HepG2 (cell line): Measurements from ENCODE around the gene CYP27A1. TPM values are rescaled to one million over a fixed set of nuclear protein-coding genes. Genes with fewer than 3 reads are reported as not detected.

Experiments used
- ATAC-seq: fragments of 200-7000 bp; cut with Tn5 transposase; 3 replicates; pipeline ENCODE4 v1.9.1; 2020; ENCODE audit warnings: mild to moderate bottlenecking, moderate library complexity
- BruUV-seq: library from RNA; stranded (reverse); fragments of 400-500 nt; replicated peaks from 2 replicates; lab custom pipeline; 2021; lab: Mats Ljungman, UMichigan
- CTCF ChIA-PET: fragments of 300-600 bp; formaldehyde crosslinking; extraction: SDS; loops from one replicate; lab custom pipeline; 2021; ENCODE audit warnings: low total read pairs, inconsistent platforms, low intra/inter-chr PET ratio; lab: Yijun Ruan, JAX
- POLR2A ChIA-PET: fragments of 350-600 bp; sonication (Branson Sonifier 250); formaldehyde crosslinking; loops from one replicate; lab custom pipeline; 2020; ENCODE audit warnings: antibody characterized with exemption, inconsistent platforms; lab: Yijun Ruan, JAX
- DNase-seq: peaks from one replicate; pipeline ENCODE4 v3.0.0-alpha.2; 2015; ENCODE audit warnings: low spot score
- FAIRE-seq: peaks from 3 replicates; lab custom pipeline; 2011; peaks lifted over from hg19 to GRCh38; lab: Jason Lieb, UNC
- H2AFZ ChIP-seq: one replicate; pipeline ENCODE4 v1.6.1; 2011; ENCODE audit warnings: low read length, inconsistent platforms
- H3K27ac ChIP-seq: fragments of 300-600 bp; 3 replicates; pipeline ENCODE4 v1.8.0; 2011; ENCODE audit warnings: mixed run types, mild to moderate bottlenecking, mixed read lengths, low read length, inconsistent platforms; ENCODE audit not compliant: insufficient read depth; ENCODE audit errors: extremely low read length
- H3K27me3 ChIP-seq, 2 experiments: fragments of 200-600 bp in 1 of 2; 2 replicates in 1 of 2; 3 replicates in 1 of 2; pipeline versions ENCODE4 v1.6.0 to v1.8.0; 2011; ENCODE audit warnings: low read length in 2 of 2, mild to moderate bottlenecking in 2 of 2, moderate library complexity in 2 of 2, inconsistent platforms in 1 of 2; ENCODE audit not compliant: insufficient read depth in 2 of 2, control insufficient read depth in 1 of 2
- H3K36me3 ChIP-seq, 2 experiments: fragments of 200-600 bp in 1 of 2; replicated peaks in 1 of 2; 2 replicates in 1 of 2; 3 replicates in 1 of 2; pipeline versions ENCODE4 v1.5.1 to v1.8.0; 2011; ENCODE audit warnings: low read length in 2 of 2, inconsistent platforms in 1 of 2; ENCODE audit not compliant: insufficient read depth in 2 of 2, control insufficient read depth in 1 of 2
- H3K4me1 ChIP-seq: 2 replicates; pipeline ENCODE4 v1.5.1; 2012; ENCODE audit warnings: low read length, inconsistent platforms; ENCODE audit not compliant: insufficient read depth
- H3K4me2 ChIP-seq: 2 replicates; pipeline ENCODE4 v1.6.0; 2011; ENCODE audit warnings: low read depth, low read length, inconsistent platforms
- H3K4me3 ChIP-seq, 3 experiments: fragments of 200-600 bp in 1 of 3; sonication (generic), shearing (Covaris generic) in 1 of 3; replicated peaks in 1 of 3; 2 replicates each; pipeline ENCODE4 v1.5.1; 2011 to 2016; ENCODE audit warnings: low read length in 3 of 3, inconsistent platforms in 2 of 3, low read depth in 2 of 3, mild to moderate bottlenecking in 2 of 3, control low read depth in 1 of 3, mixed read lengths in 1 of 3; ENCODE audit not compliant: insufficient read depth in 1 of 3
- H3K79me2 ChIP-seq: one replicate; pipeline ENCODE4 v1.6.1; 2011; ENCODE audit warnings: low read length, inconsistent platforms; ENCODE audit not compliant: insufficient read depth
- H3K9ac ChIP-seq: 2 replicates; pipeline ENCODE4 v1.6.0; 2011; ENCODE audit warnings: mild to moderate bottlenecking, low read depth, low read length, inconsistent platforms; ENCODE audit not compliant: insufficient read depth
- H3K9me3 ChIP-seq: 2 replicates; pipeline ENCODE4 v1.5.1; 2012; ENCODE audit warnings: mild to moderate bottlenecking, low read length
- H4K20me1 ChIP-seq: 2 replicates; pipeline ENCODE4 v1.6.0; 2011; ENCODE audit warnings: inconsistent platforms, mild to moderate bottlenecking, low read length, moderate library complexity; ENCODE audit not compliant: insufficient read depth
- CEBPZ ChIP-seq: IDR thresholded peaks from 2 replicates; pipeline ENCODE4 v1.6.1; 2012; ENCODE audit warnings: low read length, improper control_type of control experiment
- KDM3A ChIP-seq: IDR thresholded peaks from 2 replicates; pipeline ENCODE4 v1.6.1; 2018; ENCODE audit warnings: low read depth, missing compliant biosample characterization
- LCORL ChIP-seq, 2 experiments: fragments of 450-650 bp in 1 of 2; sonication (generic) in 1 of 2; formaldehyde crosslinking in 1 of 2; IDR thresholded peaks; 2 replicates each; pipeline versions ENCODE4 v1.5.0 to v1.6.1; 2017 to 2020; ENCODE audit warnings: antibody characterized with exemption in 1 of 2, missing genetic modification reagents in 1 of 2
- MXD1 ChIP-seq: sonication (generic); formaldehyde crosslinking; IDR thresholded peaks from 2 replicates; pipeline ENCODE4 v1.4.0; 2020; ENCODE audit warnings: mild to moderate bottlenecking, missing genetic modification reagents
- TSC22D2 ChIP-seq: sonication (generic); formaldehyde crosslinking; IDR thresholded peaks from 2 replicates; pipeline ENCODE4 v1.5.1; 2020; ENCODE audit warnings: missing genetic modification reagents, mild to moderate bottlenecking, borderline replicate concordance
- ZNF556 ChIP-seq: sonication (generic); formaldehyde crosslinking; IDR thresholded peaks from 2 replicates; pipeline ENCODE4 v1.4.0; 2020; ENCODE audit warnings: mild to moderate bottlenecking, missing genetic modification reagents, borderline replicate concordance
- ZSCAN30 ChIP-seq: sonication (generic); formaldehyde crosslinking; IDR thresholded peaks from 2 replicates; pipeline ENCODE4 v1.5.0; 2020; ENCODE audit warnings: mild to moderate bottlenecking, missing genetic modification reagents
- WGBS: methylation state at CpG from one replicate; pipeline ENCODE4 v1.1.6; 2017; ENCODE audit warnings: low lambda C conversion rate; 5-methylcytosine and 5-hydroxymethylcytosine counted together
- in situ Hi-C: cut with HindIII; loops from 2 replicates; pipeline ENCODE4 v1.10.0; 2017; ENCODE audit warnings: low pct_unique_long_range_greater_than_20kb; ENCODE audit not compliant: extremely low pct_ligation_motif_present
- intact Hi-C: fragments of 100-400 bp; cut with micrococcal nuclease; formaldehyde crosslinking; loops from one replicate; pipeline ENCODE4 v1.10.0; 2022; ENCODE audit not compliant: unreplicated experiment
- polyA plus RNA-seq, 8 experiments: library from polyadenylated mRNA; depleted of rRNA in 3 of 8; stranded (reverse) in 7 of 8; unstranded in 1 of 8; fragments of >200 nt; fragmentation: Illumina TruSeq in 4 of 8; extraction: Trizol in 4 of 8; gene quantifications; 2 replicates each; pipeline versions ENCODE4 v1.2.1 to v1.2.3, GENCODE V29; 2011 to 2016; ENCODE audit warnings: low read depth in 4 of 8, missing spikeins in 1 of 8, mixed read lengths in 1 of 8; ENCODE audit not compliant: insufficient read depth in 1 of 8
- total RNA-seq, 5 experiments: library from RNA; depleted of rRNA; stranded (reverse); fragments of >200 nt; fragmentation: Illumina TruSeq; extraction: Trizol; gene quantifications; 2 replicates each; pipeline ENCODE4 v1.2.3, GENCODE V29; 2016; ENCODE audit warnings: low read depth in 1 of 5

CYP27A1 gene
- total and polyA plus RNA-seq, 2 of the 13 experiments (the other 11 are each of a cell fraction or from before 2014, with no cell fraction given) = 157 to 266 TPM

GRCh38 chr2:218745559-218746469 lies 36.1 kb upstream of the CYP27A1 start:
- Histone ChIP-seq H3K4me2 (peak overlapping the region; percentile 41), H3K27ac (peak overlapping the region; percentile 95), H4K20me1 (no peaks in the 10 kb centered on the region), H3K9me3 (no peaks in the 10 kb centered on the region), H2AFZ (no peak overlapping the region), H3K27me3 (no peaks in the 10 kb centered on the region), H3K36me3 (peaks cover 26 to 63% of the 10 kb centered on the region in 2 experiments), H3K4me3 (peak overlapping the region in 1 of 3 experiments; percentile 12; a peak in 2 of 6 replicates), H3K79me2 (peaks cover 21% of the 10 kb centered on the region), H3K4me1 (peaks cover 67% of the 10 kb centered on the region), H3K9ac (peak overlapping the region; percentile 66)
- WGBS = 41% methylated on average over 10 of the region's 10 CpGs
- CTCF ChIA-PET = interaction anchor here (1.9 kb wide), 1 partner anchor 19 kb away, joined by 5 read pairs; no protein-coding TSS in a partner anchor
- intact Hi-C loops (loop anchor here (1.0 kb wide), 3 partner anchors 9 to 36 kb away; partner anchors contain the start of gene CYP27A1), in situ Hi-C loops (loop anchor here (25.0 kb wide), 1 partner anchor 91 kb away; the partner anchor contains the start of gene PRKAG3)
- POLR2A ChIA-PET = interaction anchor here (0.7 to 4.6 kb wide), 13 partner anchors 9 to 87 kb away, joined by 3 to 139 read pairs (median 4); partner anchors contain the start of genes BCS1L, CYP27A1, TTLL4 and ZNF142
- FAIRE-seq (peak; percentile 89), DNase-seq (peak; percentile 99), ATAC-seq (peak; percentile 98)
- no TSS peak for BruUV-seq
- TF ChIP-seq ZSCAN30 (CRISPR knock-in tag) (no peak), TSC22D2 (no peak), CEBPZ (no peak), MXD1 (no peak), ZNF556 (no peak; the same call in 1 of the 2 replicates), KDM3A (CRISPR knock-in tag) (no peak), LCORL (IDR thresholded peaks at IDR 0.05) (peak; percentile 3; the same call in 1 of the 2 replicates), LCORL (CRISPR knock-in tag; IDR thresholded peaks at IDR 0.05) (peak; percentile 65; the same call in 1 of the 2 replicates)
